ENCODE measurements around the gene FAM83G.
"Not testable (repeated sequence)": the region's sequence is repeated elsewhere in the genome, so short reads cannot be mapped to it uniquely, and the experiment has no call there.

Gene FAM83G

GRCh38 chr17:19046782-19047375 lies 42.3 kb upstream of the FAM83G start, which contains the start of gene GRAP:
GRAP (minus strand) TSS chr17:19046957; CDS start chr17:19046926, 31 bp downstream.
- no CpG with 5 or more reads among the region's 12 CpGs for WGBS
- not testable (repeated sequence) for H3K79me1 ChIP-seq (replicated peaks; ENCODE audit: low read length, poor library complexity, severe bottlenecking); H3K18ac ChIP-seq (ENCODE audit: low read depth in 1 of 2, low read length in 2 of 2); DNase-seq; H3K4me3 ChIP-seq (ENCODE audit: insufficient read depth in 1 of 2, low read depth in 1 of 2, low read length in 2 of 2); H3K27ac ChIP-seq (ENCODE audit: low read length, poor library complexity, severe bottlenecking); H4K8ac ChIP-seq (ENCODE audit: low read length); H3K23ac ChIP-seq (ENCODE audit: low read length in 2 of 2); H4K91ac ChIP-seq (ENCODE audit: low read length); H2BK15ac ChIP-seq (ENCODE audit: low read depth, poor library complexity, severe bottlenecking); H3K9me3 ChIP-seq (ENCODE audit: control insufficient read depth, low read length); H2BK120ac ChIP-seq (ENCODE audit: low read depth, low read length); H3K9ac ChIP-seq (ENCODE audit: low read length); H2AK5ac ChIP-seq (ENCODE audit: low read length, severe bottlenecking); H2AFZ ChIP-seq (ENCODE audit: low read depth, low read length); H3K14ac ChIP-seq (ENCODE audit: low read length in 2 of 2); H3K4me2 ChIP-seq (ENCODE audit: low read length, poor library complexity, severe bottlenecking); H3K36me3 ChIP-seq (ENCODE audit: control insufficient read depth in 1 of 2, insufficient read depth in 2 of 2, low read depth in 1 of 2, low read length in 2 of 2); H3K27me3 ChIP-seq (ENCODE audit: control insufficient read depth in 1 of 2, insufficient read depth in 1 of 2, low read length in 2 of 2); H3K4ac ChIP-seq (ENCODE audit: low read depth in 1 of 2, low read length in 2 of 2); H2BK5ac ChIP-seq (ENCODE audit: low read depth, low read length, poor library complexity, severe bottlenecking); H2BK12ac ChIP-seq (ENCODE audit: low read length in 2 of 2); H3K4me1 ChIP-seq (ENCODE audit: control insufficient read depth, insufficient read depth, low read depth, low read length)

- not testable (repeated sequence) for H3K23ac ChIP-seq (ENCODE audit: low read length in 2 of 2); H3K79me1 ChIP-seq (replicated peaks; ENCODE audit: low read length, poor library complexity, severe bottlenecking); H2BK5ac ChIP-seq (ENCODE audit: low read depth, low read length, poor library complexity, severe bottlenecking); H2AK5ac ChIP-seq (ENCODE audit: low read length, severe bottlenecking); H3K18ac ChIP-seq (ENCODE audit: low read depth in 1 of 2, low read length in 2 of 2); H3K9me3 ChIP-seq (ENCODE audit: control insufficient read depth, low read length); H3K4ac ChIP-seq (ENCODE audit: low read depth in 1 of 2, low read length in 2 of 2); H2BK15ac ChIP-seq (ENCODE audit: low read depth, poor library complexity, severe bottlenecking); H2BK12ac ChIP-seq (ENCODE audit: low read length in 2 of 2); DNase-seq; H3K27ac ChIP-seq (ENCODE audit: low read length, poor library complexity, severe bottlenecking); H2BK120ac ChIP-seq (ENCODE audit: low read depth, low read length); H3K27me3 ChIP-seq (ENCODE audit: control insufficient read depth in 1 of 2, insufficient read depth in 1 of 2, low read length in 2 of 2); H4K91ac ChIP-seq (ENCODE audit: low read length); H2AFZ ChIP-seq (ENCODE audit: low read depth, low read length); H3K36me3 ChIP-seq (ENCODE audit: control insufficient read depth in 1 of 2, insufficient read depth in 2 of 2, low read depth in 1 of 2, low read length in 2 of 2); H4K8ac ChIP-seq (ENCODE audit: low read length); H3K4me3 ChIP-seq (ENCODE audit: insufficient read depth in 1 of 2, low read depth in 1 of 2, low read length in 2 of 2); H3K9ac ChIP-seq (ENCODE audit: low read length); H3K14ac ChIP-seq (ENCODE audit: low read length in 2 of 2); H3K4me1 ChIP-seq (ENCODE audit: control insufficient read depth, insufficient read depth, low read depth, low read length); H3K4me2 ChIP-seq (ENCODE audit: low read length, poor library complexity, severe bottlenecking)
- no CpG with 5 or more reads among the region's 9 CpGs for WGBS
Observed at GRCh38 chr17:19044643-19045042, 40.1 kb upstream of the FAM83G start.

DNA sequence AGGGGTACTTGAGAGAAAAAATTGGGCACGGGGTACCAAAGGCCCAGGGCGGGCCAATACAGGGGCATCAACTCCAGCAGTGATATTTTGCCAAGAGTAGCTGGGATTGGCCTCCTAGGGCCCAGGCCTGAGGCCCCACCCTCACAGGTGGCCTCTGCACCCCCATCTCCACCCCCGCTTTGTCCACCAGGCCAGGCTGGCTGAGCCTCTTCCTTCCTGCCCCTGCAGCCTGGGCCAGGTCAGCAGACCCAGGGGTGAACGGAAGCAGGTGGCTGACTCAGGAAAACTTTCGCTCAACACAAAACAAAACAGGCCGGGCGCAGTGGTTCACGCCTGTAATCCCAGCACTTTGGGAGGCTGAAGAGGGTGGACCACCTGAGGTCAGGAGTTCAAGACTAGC lies 38.5 kb upstream of the FAM83G start:
- H2BK12ac ChIP-seq (ENCODE audit: low read length in 2 of 2); H3K27me3 ChIP-seq (ENCODE audit: control insufficient read depth in 1 of 2, insufficient read depth in 1 of 2, low read length in 2 of 2); H3K79me1 ChIP-seq (replicated peaks; ENCODE audit: low read length, poor library complexity, severe bottlenecking); H3K4ac ChIP-seq (ENCODE audit: low read depth in 1 of 2, low read length in 2 of 2); H3K4me1 ChIP-seq (ENCODE audit: control insufficient read depth, insufficient read depth, low read depth, low read length); H2BK120ac ChIP-seq (ENCODE audit: low read depth, low read length); H3K36me3 ChIP-seq (ENCODE audit: control insufficient read depth in 1 of 2, insufficient read depth in 2 of 2, low read depth in 1 of 2, low read length in 2 of 2); H3K9me3 ChIP-seq (ENCODE audit: control insufficient read depth, low read length); DNase-seq; H2BK5ac ChIP-seq (ENCODE audit: low read depth, low read length, poor library complexity, severe bottlenecking); H2AK5ac ChIP-seq (ENCODE audit: low read length, severe bottlenecking); H2BK15ac ChIP-seq (ENCODE audit: low read depth, poor library complexity, severe bottlenecking); H4K8ac ChIP-seq (ENCODE audit: low read length); H3K27ac ChIP-seq (ENCODE audit: low read length, poor library complexity, severe bottlenecking); H4K91ac ChIP-seq (ENCODE audit: low read length); H3K4me3 ChIP-seq (ENCODE audit: insufficient read depth in 1 of 2, low read depth in 1 of 2, low read length in 2 of 2); H3K18ac ChIP-seq (ENCODE audit: low read depth in 1 of 2, low read length in 2 of 2); H3K23ac ChIP-seq (ENCODE audit: low read length in 2 of 2); H3K9ac ChIP-seq (ENCODE audit: low read length); H3K14ac ChIP-seq (ENCODE audit: low read length in 2 of 2); H2AFZ ChIP-seq (ENCODE audit: low read depth, low read length); H3K4me2 ChIP-seq (ENCODE audit: low read length, poor library complexity, severe bottlenecking): not testable (repeated sequence)
- WGBS: no CpG with 5 or more reads among the region's 8 CpGs

GRCh38 chr17:19042369-19042768 lies 37.8 kb upstream of the FAM83G start:
- H3K9ac ChIP-seq (ENCODE audit: low read length); H2BK15ac ChIP-seq (ENCODE audit: low read depth, poor library complexity, severe bottlenecking); H3K27me3 ChIP-seq (ENCODE audit: control insufficient read depth in 1 of 2, insufficient read depth in 1 of 2, low read length in 2 of 2); H3K23ac ChIP-seq (ENCODE audit: low read length in 2 of 2); H2BK12ac ChIP-seq (ENCODE audit: low read length in 2 of 2); H3K4me2 ChIP-seq (ENCODE audit: low read length, poor library complexity, severe bottlenecking); H3K4me3 ChIP-seq (ENCODE audit: insufficient read depth in 1 of 2, low read depth in 1 of 2, low read length in 2 of 2); H3K4ac ChIP-seq (ENCODE audit: low read depth in 1 of 2, low read length in 2 of 2); H3K79me1 ChIP-seq (replicated peaks; ENCODE audit: low read length, poor library complexity, severe bottlenecking); H3K4me1 ChIP-seq (ENCODE audit: control insufficient read depth, insufficient read depth, low read depth, low read length); H3K9me3 ChIP-seq (ENCODE audit: control insufficient read depth, low read length); H3K36me3 ChIP-seq (ENCODE audit: control insufficient read depth in 1 of 2, insufficient read depth in 2 of 2, low read depth in 1 of 2, low read length in 2 of 2); H2BK5ac ChIP-seq (ENCODE audit: low read depth, low read length, poor library complexity, severe bottlenecking); H2AFZ ChIP-seq (ENCODE audit: low read depth, low read length); H2AK5ac ChIP-seq (ENCODE audit: low read length, severe bottlenecking); H3K27ac ChIP-seq (ENCODE audit: low read length, poor library complexity, severe bottlenecking); H4K8ac ChIP-seq (ENCODE audit: low read length); H3K14ac ChIP-seq (ENCODE audit: low read length in 2 of 2); H2BK120ac ChIP-seq (ENCODE audit: low read depth, low read length); H3K18ac ChIP-seq (ENCODE audit: low read depth in 1 of 2, low read length in 2 of 2); H4K91ac ChIP-seq (ENCODE audit: low read length); DNase-seq: not testable (repeated sequence)
- WGBS: no CpG with 5 or more reads among the region's 14 CpGs
